GM19455 (cell line): ENCODE data around the gene MACROH2A1.

ENCODE experiments used
- ATAC-seq: cut with Tn5 transposase; IDR thresholded peaks from one replicate; pipeline ENCODE4 v1.9.1; 2021; ENCODE audit not compliant: unreplicated experiment

Gene MACROH2A1

DNA sequence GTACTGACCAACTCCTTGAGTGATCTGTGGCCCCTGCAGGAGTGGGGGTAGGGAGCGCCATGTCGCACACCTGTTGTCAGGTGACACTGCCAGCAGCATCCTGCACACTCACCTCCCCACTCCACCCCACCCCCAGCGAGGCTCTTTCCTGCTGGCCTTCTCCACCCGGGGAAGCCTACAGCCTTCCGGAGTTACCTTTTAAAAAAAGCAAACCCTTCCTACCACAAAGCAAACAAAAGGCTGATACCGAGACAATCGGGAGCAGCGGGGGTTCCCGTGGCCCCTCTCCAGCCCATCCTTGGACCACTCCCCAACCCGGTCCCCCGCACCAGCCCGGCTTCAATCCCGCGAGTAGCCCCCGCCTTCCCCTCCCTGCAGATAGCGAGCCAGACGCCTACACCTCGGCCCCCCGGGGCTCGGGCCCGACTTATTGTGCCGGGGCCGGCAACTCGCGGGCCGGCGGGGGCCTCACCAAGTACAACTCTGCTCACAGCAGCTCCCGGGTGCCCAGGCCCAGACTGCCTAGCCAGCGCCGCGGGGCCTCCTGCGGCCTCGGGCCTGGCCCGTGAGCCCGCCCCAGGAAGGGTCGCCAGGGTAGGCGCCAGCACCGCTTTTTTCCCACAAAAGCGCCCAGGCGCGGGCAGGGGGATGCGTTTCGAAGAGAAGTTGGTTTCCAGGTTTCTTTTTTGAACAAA is 724 bp downstream of the MACROH2A1 start:
- peak; percentile 45 for ATAC-seq

- no peak for ATAC-seq
Observed at GRCh38 chr5:135397084-135397483, 1.9 kb downstream of the MACROH2A1 start.

GRCh38 chr5:135396459-135397055 is 2.5 kb downstream of the MACROH2A1 start:
- no peak for ATAC-seq

- no peak for ATAC-seq
Observed at GRCh38 chr5:135395866-135396265, 3.2 kb downstream of the MACROH2A1 start.

DNA sequence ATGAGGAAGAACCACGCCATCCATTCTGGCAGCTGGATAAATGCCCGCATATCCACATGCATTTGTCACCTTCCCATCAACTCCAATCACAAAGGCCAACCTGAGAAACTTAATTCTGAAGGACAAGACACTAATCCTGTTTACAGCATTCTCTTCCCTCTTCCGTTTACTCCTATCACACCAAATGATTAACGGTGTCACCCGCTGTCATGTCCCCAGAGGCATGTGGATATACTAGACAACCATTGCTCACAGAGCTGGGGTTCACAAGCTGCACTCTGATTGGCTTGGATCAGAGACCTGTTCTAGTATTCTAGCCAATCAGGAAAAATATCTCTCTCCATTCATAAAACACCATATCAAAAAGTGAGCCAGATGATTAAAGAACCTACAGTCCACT is 3.6 kb downstream of the MACROH2A1 start:
- ATAC-seq = no peak

GRCh38 chr5:135394095-135394494 is 4.9 kb downstream of the MACROH2A1 start:
- ATAC-seq = no peak

DNA sequence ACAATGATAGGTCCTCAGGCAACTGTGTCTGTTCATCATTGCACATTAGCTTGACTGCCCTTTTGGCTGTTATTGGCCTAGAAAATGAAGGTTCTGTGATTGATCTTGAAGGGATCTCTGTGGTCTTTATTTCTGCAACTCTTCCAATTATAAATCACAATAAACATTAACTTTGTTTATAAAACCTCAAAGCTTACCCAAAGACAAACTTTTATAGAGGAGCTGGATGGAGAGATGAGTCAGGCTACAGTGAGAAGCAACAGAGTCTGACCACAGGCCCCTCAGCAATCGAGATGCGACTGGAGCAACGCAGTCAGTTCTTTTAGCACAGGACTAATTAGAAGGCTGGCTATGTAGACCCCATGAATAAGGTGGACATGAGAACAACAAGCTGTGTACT is 5.3 kb downstream of the MACROH2A1 start:
- no peak for ATAC-seq

DNA sequence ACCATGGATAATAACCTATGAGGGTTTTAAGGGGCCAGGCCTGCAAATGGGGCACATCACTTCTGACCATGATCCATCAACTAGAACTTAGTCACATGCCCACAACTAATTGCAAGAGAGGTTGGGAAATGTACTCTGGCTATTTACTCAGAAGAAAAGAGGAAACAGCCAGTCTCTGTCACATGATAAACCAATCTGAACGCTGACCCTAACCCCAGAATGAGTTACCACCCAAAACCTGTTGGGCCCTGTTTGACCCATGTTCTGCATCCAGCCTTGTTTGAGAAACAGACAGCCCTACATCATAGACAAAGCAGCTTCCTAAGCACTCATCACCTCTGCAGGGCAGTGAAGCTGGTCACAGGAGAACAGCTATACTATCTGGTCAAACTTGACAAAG is 5.8 kb downstream of the MACROH2A1 start:
- ATAC-seq = no peak

GRCh38 chr5:135392256-135392655 is 6.8 kb downstream of the MACROH2A1 start:
- ATAC-seq = no peak

GRCh38 chr5:135391869-135392255 is 7.2 kb downstream of the MACROH2A1 start:
- ATAC-seq = no peak

DNA sequence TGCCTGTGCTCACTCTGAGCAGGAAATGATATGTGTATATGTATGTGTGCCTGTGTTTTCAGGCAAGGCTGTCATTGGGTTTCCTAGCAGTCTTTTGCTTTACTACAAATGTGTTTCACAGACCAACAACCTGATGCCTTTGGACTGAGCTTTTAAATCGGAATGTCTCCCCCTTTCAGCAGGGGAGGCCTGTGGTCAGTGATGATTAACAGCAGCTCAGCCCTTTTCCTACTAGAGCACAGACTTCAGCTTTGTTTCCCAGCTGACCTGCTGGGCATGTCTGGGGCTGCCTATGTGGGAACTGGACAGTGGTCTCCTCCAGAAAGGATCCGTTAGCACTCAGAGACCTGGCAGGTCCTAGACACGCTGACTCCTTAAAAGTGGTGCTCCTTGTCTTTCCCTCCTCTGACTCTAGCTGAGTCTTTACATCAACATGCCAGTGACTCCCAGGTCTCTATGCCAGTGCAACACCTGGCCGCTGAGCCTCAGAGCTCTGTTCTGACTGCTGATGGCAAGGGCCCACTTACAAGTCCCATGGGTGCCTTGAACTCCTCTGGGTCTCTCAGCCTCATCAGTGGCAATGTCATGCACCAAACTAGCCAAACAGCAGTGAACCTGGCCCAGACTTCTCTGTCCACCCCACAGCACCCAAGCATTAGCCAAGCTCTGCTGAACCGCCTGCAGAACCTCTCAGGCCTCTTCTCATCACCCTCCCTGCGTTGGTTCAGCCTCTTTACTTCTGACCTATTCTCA is 7.7 kb downstream of the MACROH2A1 start:
- no peak for ATAC-seq

DNA sequence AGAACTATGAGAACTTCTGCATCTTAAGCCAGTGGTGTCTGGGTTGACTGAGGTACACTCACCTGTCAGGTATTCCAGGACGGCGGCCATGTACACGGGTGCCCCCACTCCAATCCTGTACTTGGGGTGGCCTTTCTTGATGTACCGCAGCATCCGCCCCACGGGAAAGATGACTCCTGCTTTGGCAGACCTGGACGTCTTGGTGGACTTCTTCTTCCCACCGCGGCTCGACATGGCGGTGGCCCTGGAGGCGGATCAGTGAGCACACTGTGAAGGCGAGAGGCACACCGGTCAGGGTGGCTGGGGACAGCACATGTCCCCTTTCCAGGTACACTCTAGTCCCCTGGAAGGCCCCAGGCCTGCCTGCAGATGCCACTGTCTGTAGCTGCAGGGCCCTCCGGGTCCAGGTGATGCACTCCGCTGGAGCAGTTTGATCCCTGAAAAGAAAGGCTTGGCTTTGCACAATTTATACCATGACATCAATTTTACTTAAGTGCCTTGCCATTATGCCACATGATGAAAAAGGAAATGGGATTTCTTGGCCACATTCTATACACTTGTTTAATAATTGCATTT is 10.1 kb downstream of the MACROH2A1 start:
- no peak for ATAC-seq

DNA sequence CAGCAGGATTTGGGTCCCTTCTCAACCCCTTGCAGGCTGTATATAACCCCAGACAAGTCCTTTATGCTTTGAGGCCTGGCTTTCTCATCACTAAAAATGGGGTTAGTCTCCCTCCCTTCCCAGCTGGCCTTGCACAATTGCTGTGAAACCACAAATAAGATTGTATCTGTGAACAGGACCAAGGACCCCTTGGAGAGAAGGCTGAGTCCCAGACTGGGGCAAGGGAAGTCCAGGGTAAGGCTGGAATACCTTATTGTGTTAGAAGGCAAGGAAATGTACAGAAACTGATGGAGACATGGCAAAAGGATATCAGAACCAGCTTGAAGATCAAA is 11.4 kb downstream of the MACROH2A1 start:
- ATAC-seq = no peak

GRCh38 chr5:135386886-135387628 is 12.0 kb downstream of the MACROH2A1 start:
- no peak for ATAC-seq

DNA sequence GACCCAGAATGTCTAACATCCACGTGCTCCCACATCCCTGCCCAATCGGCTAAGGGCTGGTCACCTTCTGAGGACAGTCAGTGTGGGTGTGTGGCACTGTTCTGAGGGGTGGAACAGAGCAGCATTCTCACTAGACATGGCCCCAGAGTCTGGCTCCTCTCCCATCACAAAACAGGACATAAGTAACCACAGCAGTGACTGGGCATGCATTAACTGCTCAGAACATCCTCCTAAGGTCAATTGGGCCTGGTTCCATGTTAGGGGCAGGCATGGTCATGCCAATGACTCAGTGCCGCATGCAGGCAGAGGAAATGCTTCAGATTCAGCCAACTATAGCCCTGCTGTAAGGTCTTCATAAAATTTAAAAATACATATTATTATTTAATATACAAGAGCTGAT is 12.9 kb downstream of the MACROH2A1 start:
- no peak for ATAC-seq

DNA sequence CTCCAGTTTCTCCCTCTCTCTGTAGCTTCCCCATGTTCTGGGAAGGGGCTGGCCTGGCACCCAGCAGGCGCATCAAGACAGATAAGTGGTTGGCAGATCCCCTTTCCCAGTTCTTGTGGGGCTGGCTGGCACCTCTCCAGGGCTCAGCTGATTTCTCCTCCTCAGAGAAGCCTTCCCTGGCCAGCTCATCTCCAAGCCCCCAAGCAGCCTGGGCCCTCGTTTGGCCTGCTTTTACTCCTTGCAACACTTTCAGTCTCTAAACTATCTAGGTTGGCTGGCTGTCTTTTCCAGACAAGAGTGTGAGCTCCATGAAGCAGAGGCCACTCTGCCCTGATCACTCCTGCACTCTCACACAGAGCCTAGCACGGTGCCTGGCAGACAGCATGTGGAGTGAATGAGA is 13.5 kb downstream of the MACROH2A1 start:
- no peak for ATAC-seq

DNA sequence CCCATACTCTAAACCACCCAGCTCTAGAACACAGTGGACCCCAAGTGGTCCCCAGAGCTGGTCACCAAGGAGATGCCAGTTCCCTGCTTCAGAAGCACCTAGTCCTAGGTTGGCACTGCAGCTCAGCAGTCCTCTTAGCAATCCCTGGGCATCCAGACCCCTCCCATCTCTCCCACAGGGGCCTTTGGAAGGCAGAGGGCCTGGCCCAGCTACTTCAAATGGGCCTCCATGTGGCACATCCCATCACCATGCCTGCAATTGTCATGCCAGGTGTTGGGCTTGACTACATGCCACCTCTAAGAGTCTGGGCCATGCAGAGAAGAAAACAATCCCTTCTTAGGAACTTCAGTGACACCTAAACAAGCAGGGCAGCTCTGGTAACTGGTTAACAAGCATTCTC is 14.1 kb downstream of the MACROH2A1 start:
- no peak for ATAC-seq

GRCh38 chr5:135383803-135384495 is 15.1 kb downstream of the MACROH2A1 start:
- no peak for ATAC-seq

- ATAC-seq = no peak
Observed at GRCh38 chr5:135382981-135383380, 16.1 kb downstream of the MACROH2A1 start.

DNA sequence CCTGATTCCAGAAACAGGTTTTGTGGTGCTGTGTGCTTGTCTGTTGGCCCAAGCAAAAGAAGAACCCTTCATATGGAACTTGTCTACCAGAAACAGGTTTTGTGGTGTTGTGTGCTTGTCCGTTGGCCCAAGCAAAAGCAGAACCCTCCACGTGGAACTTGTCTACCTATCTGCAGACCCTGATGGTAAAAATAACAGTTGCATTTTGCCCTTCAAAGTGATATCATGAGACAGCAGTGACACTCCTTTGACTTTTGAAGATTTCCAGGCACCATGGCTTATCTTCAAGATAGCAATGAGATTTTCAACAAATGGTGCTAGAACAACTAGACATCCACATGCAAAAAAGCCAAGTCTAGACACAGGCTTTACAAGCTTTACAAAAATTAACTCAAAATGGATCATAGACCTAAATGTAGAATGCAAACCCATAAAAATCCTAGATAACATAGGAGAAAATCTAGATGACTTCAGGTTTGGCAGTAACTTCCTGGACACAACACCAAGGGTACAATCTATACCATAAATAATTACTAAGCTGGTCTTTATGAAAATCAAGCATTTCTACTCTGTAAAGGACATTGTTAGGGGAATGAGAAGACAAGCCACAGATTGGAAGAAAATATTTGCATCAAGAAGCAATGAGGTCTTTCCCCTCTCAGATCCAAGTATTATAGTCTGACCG is 16.8 kb downstream of the MACROH2A1 start:
- no peak for ATAC-seq
